Measurements from ENCODE around the gene SLC12A5.

DNA sequence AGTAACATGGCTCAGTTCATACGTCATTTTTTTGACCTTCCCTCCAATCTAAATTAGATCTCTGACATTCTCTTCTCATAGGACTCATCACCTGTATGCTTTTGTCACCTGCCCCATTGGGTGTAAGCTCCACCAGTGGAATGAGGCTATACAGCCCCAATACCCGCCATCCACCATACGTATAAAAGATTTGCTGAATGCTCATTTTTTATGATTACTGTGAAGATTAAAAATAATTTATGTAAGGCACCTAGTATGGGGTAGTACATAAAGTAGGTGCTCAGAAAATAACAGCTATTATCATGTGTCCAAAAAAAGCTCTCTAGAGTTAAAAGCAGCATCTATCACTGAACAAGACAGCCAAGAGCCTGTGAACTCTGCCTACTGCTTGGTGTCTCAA is 36.7 kb downstream of the SLC12A5 start:
- TF ChIP-seq EZH2phosphoT487 (IDR thresholded peaks at IDR 0.05; ENCODE audit: borderline replicate concordance, low read depth, low read length) (no peak), CTCF (conservative IDR thresholded peaks at IDR 0.05; ENCODE audit: low read length) (no peak)
